ENCODE results near the gene FOXP4.

FOXP4 gene

GRCh38 chr6:41638935-41639808 is 93.0 kb downstream of the FOXP4 start:
- TF ChIP-seq, protein P1, sequence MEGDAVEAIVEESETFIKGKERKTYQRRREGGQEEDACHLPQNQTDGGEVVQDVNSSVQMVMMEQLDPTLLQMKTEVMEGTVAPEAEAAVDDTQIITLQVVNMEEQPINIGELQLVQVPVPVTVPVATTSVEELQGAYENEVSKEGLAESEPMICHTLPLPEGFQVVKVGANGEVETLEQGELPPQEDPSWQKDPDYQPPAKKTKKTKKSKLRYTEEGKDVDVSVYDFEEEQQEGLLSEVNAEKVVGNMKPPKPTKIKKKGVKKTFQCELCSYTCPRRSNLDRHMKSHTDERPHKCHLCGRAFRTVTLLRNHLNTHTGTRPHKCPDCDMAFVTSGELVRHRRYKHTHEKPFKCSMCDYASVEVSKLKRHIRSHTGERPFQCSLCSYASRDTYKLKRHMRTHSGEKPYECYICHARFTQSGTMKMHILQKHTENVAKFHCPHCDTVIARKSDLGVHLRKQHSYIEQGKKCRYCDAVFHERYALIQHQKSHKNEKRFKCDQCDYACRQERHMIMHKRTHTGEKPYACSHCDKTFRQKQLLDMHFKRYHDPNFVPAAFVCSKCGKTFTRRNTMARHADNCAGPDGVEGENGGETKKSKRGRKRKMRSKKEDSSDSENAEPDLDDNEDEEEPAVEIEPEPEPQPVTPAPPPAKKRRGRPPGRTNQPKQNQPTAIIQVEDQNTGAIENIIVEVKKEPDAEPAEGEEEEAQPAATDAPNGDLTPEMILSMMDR (IDR thresholded peaks at IDR 0.05; ENCODE audit: borderline replicate concordance, insufficient read depth, low read depth, low read length) = no peak
- no peak overlapping the region for H3K4me3 ChIP-seq (ENCODE audit: low read depth, low read length)

GRCh38 chr6:41639809-41640371 is 93.7 kb downstream of the FOXP4 start:
- no peak overlapping the region for H3K4me3 ChIP-seq (ENCODE audit: low read depth, low read length)
- TF ChIP-seq, protein P1 (IDR thresholded peaks at IDR 0.05; ENCODE audit: borderline replicate concordance, insufficient read depth, low read depth, low read length) = no peak

- TF ChIP-seq, protein P1 (IDR thresholded peaks at IDR 0.05; ENCODE audit: borderline replicate concordance, insufficient read depth, low read depth, low read length) = no peak
- H3K4me3 ChIP-seq (ENCODE audit: low read depth, low read length) = no peak overlapping the region
These were observed 94.2 kb downstream of the FOXP4 start for GRCh38 chr6:41640426-41640825.

GRCh38 chr6:41641352-41641925 is 95.3 kb downstream of the FOXP4 start:
- TF ChIP-seq, protein P1 (IDR thresholded peaks at IDR 0.05; ENCODE audit: borderline replicate concordance, insufficient read depth, low read depth, low read length) = no peak
- no peak overlapping the region for H3K4me3 ChIP-seq (ENCODE audit: low read depth, low read length)

DNA sequence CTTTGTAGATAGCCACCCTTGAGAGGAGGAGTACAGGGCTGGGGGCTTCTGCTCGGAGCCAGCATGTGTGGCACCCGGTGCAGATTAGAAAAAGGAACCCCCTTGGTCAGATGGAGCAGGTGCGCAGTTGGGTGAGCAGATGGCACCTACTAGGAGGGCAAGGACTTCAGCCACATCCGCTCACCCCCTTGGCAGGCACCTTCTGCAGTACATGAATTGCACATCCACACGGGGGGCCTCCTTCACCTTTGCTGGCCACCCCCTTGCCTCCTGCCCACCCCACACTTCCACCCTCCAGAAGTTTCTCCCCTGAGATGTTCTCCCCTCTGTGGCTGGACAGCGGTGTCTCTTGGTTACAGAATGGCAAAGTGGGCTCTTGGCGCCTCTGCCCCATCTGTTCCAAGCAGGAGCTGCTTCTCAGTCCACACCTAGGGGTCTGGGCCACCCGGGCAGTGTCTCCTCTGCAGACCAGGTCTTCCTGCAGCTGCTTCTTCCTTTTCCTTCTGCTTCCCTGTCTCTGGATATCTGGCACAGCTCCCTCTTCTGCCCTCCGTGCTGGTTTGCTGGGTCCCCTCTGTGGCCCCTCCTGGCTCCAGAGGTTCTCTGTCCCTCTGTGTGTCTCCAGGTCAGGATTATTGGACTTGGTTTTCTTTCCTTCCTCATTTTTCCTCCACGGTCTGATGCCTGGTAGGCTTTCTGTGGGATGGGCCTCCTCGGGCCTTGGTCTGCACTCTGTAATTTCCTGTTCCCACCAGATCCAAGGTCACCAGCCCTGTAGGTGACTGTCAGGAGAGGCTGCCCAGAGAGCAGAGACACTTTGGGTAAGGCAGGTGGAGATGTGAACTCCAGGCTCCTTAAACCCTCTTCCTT is 96.1 kb downstream of the FOXP4 start:
- no peak overlapping the region for H3K4me3 ChIP-seq (ENCODE audit: low read depth, low read length)
- TF ChIP-seq, protein P1 (IDR thresholded peaks at IDR 0.05; ENCODE audit: borderline replicate concordance, insufficient read depth, low read depth, low read length) = no peak

GRCh38 chr6:41642960-41643898 is 97.0 kb downstream of the FOXP4 start:
- TF ChIP-seq, protein P1 (IDR thresholded peaks at IDR 0.05; ENCODE audit: borderline replicate concordance, insufficient read depth, low read depth, low read length) = no peak
- no peak overlapping the region for H3K4me3 ChIP-seq (ENCODE audit: low read depth, low read length)

Data from GM12875 (cell line).